Superior temporal gyrus (tissue), 1 donor: ENCODE results near the gene PALS2.
A peak's percentile ranks its signal among the peaks of the same experiment; 100 is the strongest.

Experiments
- DNase-seq: peaks from one replicate; pipeline ENCODE4 v3.0.0-alpha.2; 2016; ENCODE audit errors: extremely low spot score

Gene PALS2

GRCh38 chr7:24587853-24588252 lies 14.6 kb downstream of the PALS2 start:
- no peak for DNase-seq

DNA sequence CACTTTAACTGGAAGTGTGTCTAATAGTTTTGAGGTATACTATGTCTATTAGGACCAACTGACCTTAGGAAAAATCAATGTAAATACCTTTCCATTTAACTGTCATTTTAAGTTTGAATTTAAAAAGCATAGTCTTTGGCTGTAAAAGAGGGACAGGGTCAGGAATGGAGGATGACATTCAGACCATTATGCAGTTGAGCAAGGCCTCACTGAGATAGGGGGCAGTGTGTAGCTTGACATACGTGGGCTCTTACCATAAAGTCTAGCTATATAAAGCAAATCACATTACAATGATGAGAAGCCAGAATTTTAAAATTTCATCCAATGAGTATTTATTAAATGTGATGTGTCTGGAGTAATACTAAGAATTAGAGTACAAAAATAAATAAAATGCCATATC lies 17.9 kb downstream of the PALS2 start:
- DNase-seq, result no peak

GRCh38 chr7:24595671-24596418 lies 22.6 kb downstream of the PALS2 start:
- DNase-seq, result no peak

DNA sequence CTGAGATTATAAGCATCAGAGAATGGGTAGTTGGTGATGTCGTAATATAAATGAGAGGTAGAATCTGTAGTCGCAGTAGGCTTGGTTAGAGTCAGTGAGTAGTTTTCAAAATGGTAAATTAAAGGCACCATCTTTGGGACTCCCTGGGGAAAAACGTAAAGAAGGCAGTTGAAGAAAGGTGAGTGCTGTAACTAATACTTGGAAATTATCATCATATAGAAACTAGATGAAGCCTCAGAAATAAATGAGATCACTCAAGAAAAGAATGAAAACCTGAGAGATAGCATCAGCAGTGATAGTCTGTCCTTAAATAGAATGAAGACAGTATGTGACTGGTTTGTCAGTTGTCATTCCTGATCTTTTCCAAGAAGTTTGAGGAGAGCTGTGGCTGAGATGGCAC lies 23.8 kb downstream of the PALS2 start:
- DNase-seq, result no peak

- DNase-seq, result no peak
Measured at GRCh38 chr7:24601600-24601999, 28.3 kb downstream of the PALS2 start.

GRCh38 chr7:24602860-24603456 lies 29.7 kb downstream of the PALS2 start:
- no peak for DNase-seq

DNA sequence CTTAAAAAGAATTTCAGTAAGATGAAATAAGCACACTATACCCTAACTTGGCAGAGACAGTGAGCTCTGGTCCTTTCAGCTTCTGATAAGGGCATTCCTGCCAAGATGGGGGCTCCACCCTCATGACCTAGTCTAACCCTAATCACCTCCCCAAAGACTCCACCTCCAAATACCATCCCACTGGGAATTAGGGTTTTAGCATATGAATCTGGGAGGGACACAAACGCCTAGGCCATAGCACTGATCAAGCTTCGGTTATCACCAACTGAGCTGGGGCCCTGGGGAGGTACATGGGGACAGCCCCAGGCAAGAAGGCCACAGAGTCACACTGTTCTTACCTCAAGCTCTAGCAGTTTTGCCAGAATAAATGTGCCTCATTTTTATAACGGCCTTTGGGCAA lies 31.4 kb downstream of the PALS2 start:
- no peak for DNase-seq

DNA sequence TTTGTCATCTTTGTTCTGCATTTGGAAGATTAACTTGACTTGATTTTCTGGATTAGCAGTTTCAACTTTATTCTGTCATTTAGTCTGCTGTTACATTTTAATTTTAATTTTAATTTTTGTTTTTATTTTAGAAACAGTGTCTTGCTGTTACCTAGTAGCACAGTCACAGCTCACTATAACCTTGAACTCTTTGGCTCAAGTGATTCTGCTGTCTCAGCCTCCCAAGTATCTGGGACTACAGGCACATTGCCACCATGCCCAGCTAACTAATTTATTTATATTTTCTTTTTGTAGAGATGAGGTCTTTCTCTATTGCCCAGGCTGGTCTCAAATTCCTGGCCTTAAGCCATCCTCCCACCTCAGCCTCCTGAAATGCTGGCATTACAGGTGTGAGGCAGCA lies 35.3 kb downstream of the PALS2 start:
- DNase-seq, result no peak

- peak; percentile 29 for DNase-seq
Measured at GRCh38 chr7:24609059-24609458, 35.8 kb downstream of the PALS2 start.

- DNase-seq, result no peak
Measured at GRCh38 chr7:24609570-24609969, 36.3 kb downstream of the PALS2 start.

DNA sequence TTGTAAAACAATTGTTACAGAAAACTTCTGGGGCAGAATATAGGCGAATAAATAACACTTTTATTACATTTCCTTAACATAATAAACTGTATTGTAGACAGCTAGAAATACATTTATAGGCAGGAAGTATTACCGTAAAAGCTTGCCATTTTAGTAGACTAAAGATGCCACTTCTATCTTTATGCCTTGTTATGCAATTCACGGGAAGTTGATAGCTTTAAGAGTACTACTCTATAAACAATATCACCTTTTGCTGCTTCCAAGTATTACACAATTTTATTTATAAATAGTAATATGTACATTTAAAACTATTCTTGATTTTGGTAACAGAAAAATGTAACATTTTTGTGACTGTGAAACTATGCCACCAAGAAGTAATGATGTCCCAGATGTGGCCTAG lies 37.9 kb downstream of the PALS2 start:
- DNase-seq, result peak; percentile 27

GRCh38 chr7:24617957-24618616 lies 44.8 kb downstream of the PALS2 start:
- DNase-seq, result no peak

GRCh38 chr7:24619978-24620377 lies 46.7 kb downstream of the PALS2 start:
- DNase-seq, result no peak

GRCh38 chr7:24622646-24623182 lies 49.5 kb downstream of the PALS2 start:
- no peak for DNase-seq
